B cell (primary cell): Measurements from ENCODE around the gene PPP2R2B.

Source experiments
- EZH2 ChIP-seq: IDR thresholded peaks from 2 replicates; pipeline ENCODE4 v1.6.1; 2012; ENCODE audit warnings: borderline replicate concordance, low read depth, mild to moderate bottlenecking, moderate library complexity, low read length; ENCODE audit not compliant: insufficient read depth, poor library complexity, severe bottlenecking
- TF ChIP-seq, protein P1 (sequence below): fragments of 200-600 bp; IDR thresholded peaks from one replicate; pipeline ENCODE4 v1.8.0; 2022; ENCODE audit warnings: antibody characterized with exemption, mild to moderate bottlenecking

GRCh38 chr5:146699138-146699537 is 179.4 kb downstream of the PPP2R2B start:
- TF ChIP-seq, protein P1, sequence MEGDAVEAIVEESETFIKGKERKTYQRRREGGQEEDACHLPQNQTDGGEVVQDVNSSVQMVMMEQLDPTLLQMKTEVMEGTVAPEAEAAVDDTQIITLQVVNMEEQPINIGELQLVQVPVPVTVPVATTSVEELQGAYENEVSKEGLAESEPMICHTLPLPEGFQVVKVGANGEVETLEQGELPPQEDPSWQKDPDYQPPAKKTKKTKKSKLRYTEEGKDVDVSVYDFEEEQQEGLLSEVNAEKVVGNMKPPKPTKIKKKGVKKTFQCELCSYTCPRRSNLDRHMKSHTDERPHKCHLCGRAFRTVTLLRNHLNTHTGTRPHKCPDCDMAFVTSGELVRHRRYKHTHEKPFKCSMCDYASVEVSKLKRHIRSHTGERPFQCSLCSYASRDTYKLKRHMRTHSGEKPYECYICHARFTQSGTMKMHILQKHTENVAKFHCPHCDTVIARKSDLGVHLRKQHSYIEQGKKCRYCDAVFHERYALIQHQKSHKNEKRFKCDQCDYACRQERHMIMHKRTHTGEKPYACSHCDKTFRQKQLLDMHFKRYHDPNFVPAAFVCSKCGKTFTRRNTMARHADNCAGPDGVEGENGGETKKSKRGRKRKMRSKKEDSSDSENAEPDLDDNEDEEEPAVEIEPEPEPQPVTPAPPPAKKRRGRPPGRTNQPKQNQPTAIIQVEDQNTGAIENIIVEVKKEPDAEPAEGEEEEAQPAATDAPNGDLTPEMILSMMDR = no peak
- TF ChIP-seq EZH2 = no peak
